Kidney (tissue), 14 donors: ENCODE data around the gene MMP11. TPM values are rescaled to one million over a fixed set of nuclear protein-coding genes. Genes with fewer than 3 reads are reported as not detected.

Experiments used
- DNase-seq, 5 donors: peaks; one replicate each; pipeline ENCODE4 v3.0.0-alpha.2; 2013 to 2020
- FAIRE-seq: peaks from 2 replicates; lab custom pipeline; 2012; peaks lifted over from hg19 to GRCh38; lab: Jason Lieb, UNC
- H3K27ac ChIP-seq, 2 donors: one replicate each; pipeline ENCODE4 v1.7.0; 2013; ENCODE audit warnings: low read depth in 2 of 2, low read length in 2 of 2, inconsistent platforms in 1 of 2
- H3K27me3 ChIP-seq: one replicate; pipeline ENCODE4 v1.7.1; 2013; ENCODE audit warnings: low read length, inconsistent platforms; ENCODE audit not compliant: control insufficient read depth, insufficient read depth
- H3K36me3 ChIP-seq, 3 donors: one replicate each; pipeline versions ENCODE4 v1.7.0 to v1.7.1; 2013; ENCODE audit warnings: low read length in 3 of 3, control low read depth in 1 of 3, inconsistent platforms in 1 of 3; ENCODE audit not compliant: insufficient read depth in 3 of 3, control insufficient read depth in 2 of 3
- H3K4me1 ChIP-seq, 3 donors: one replicate each; pipeline versions ENCODE4 v1.7.0 to v1.7.1; 2013; ENCODE audit warnings: low read length in 3 of 3, inconsistent platforms in 1 of 3, low read depth in 1 of 3; ENCODE audit not compliant: control insufficient read depth in 2 of 3, insufficient read depth in 2 of 3
- H3K4me3 ChIP-seq, 3 donors: one replicate each; pipeline versions ENCODE4 v1.7.0 to v1.8.1; 2013; ENCODE audit warnings: low read length in 3 of 3, control low read depth in 1 of 3, inconsistent platforms in 1 of 3
- H3K9ac ChIP-seq, 3 donors: one replicate each; pipeline versions ENCODE4 v1.7.0 to v1.7.1; 2013; ENCODE audit warnings: low read length in 3 of 3, control low read depth in 1 of 3, inconsistent platforms in 1 of 3
- H3K9me3 ChIP-seq, 3 donors: one replicate each; pipeline versions ENCODE4 v1.7.0 to v1.7.1; 2013; ENCODE audit warnings: low read length in 3 of 3, control low read depth in 1 of 3, inconsistent platforms in 1 of 3; ENCODE audit not compliant: control insufficient read depth in 2 of 3, insufficient read depth in 1 of 3
- CTCF ChIP-seq: IDR thresholded peaks from 3 replicates; pipeline ENCODE4 v1.5.1; 2012; ENCODE audit warnings: mild to moderate bottlenecking, moderate library complexity, borderline replicate concordance; ENCODE audit not compliant: insufficient read depth; ENCODE audit errors: extremely low read depth
- intact Hi-C: fragments of 100-400 bp; cut with DNase I; formaldehyde crosslinking; loops from one replicate; pipeline ENCODE4 v1.11.1; 2022
- polyA plus RNA-seq: library from polyadenylated mRNA; stranded (reverse); fragments of 350-450 nt; fragmentation: Illumina TruSeq; extraction: RNeasy Lipid Tissue Mini Kit (QIAGEN cat#74804); gene quantifications from one replicate; pipeline ENCODE4 v1.2.3, GENCODE V29; 2014; ENCODE audit warnings: low read depth, low replicate concordance; ENCODE audit not compliant: insufficient read depth
- total RNA-seq: library from RNA; stranded (reverse); fragmentation: NEBNext Ultra II Directional; extraction: Animal tissue kit (Norgen Biotek cat#: 25700); gene quantifications from one replicate; pipeline ENCODE4 v1.2.1, GENCODE V29; 2021
- donor health status: control.
- donor health status: control.
- donor health status: control.
- donor health status: control.
- donor health status: control.
- donor health status: DM: yes; HTN: yes; CAD: no.
- donor health status: Normal renal cell carcinoma (clear cell type).

The MMP11 gene
- total and polyA plus RNA-seq, 2 donors from 2014 or later: 2.7 to 4.4 TPM

GRCh38 chr22:23774922-23775436 lies 2.3 kb downstream of the MMP11 start:
- Histone ChIP-seq H3K36me3 (no peaks in the 10 kb centered on the region), H3K27me3 (no peaks in the 10 kb centered on the region), H3K4me1 (peaks cover 0 to 29% (median 17%) of the 10 kb centered on the region in 3 donors), H3K9me3 (no peaks in the 10 kb centered on the region), H3K4me3 (no peak overlapping the region), H3K9ac (no peak overlapping the region), H3K27ac (no peak overlapping the region)
- DNase-seq (peak in 1 of 5 donors; percentile 53), FAIRE-seq (no peak)
- TF ChIP-seq CTCF: no peak
- intact Hi-C loops: loop anchor here (10.0 kb wide), 1 partner anchor 70 kb away; no protein-coding TSS in a partner anchor

GRCh38 chr22:23775779-23776375 lies 3.2 kb downstream of the MMP11 start:
- TF ChIP-seq CTCF: no peak
- no peak for FAIRE-seq
- DNase-seq: no peak
- H3K36me3 ChIP-seq: no peaks in the 10 kb centered on the region
- no peak overlapping the region for H3K4me3 ChIP-seq
- H3K9ac ChIP-seq: no peak overlapping the region
- no peaks in the 10 kb centered on the region for H3K27me3 ChIP-seq
- no peaks in the 10 kb centered on the region for H3K9me3 ChIP-seq
- intact Hi-C loops: loop anchor here (10.0 kb wide), 1 partner anchor 69 kb away; no protein-coding TSS in a partner anchor
- no peak overlapping the region for H3K27ac ChIP-seq
- peaks cover 0 to 29% (median 17%) of the 10 kb centered on the region in 3 donors for H3K4me1 ChIP-seq

GRCh38 chr22:23777776-23778576 lies 5.3 kb downstream of the MMP11 start:
- Histone ChIP-seq H3K27ac (no peak overlapping the region), H3K4me1 (peaks cover 0 to 28% (median 22%) of the 10 kb centered on the region in 3 donors), H3K27me3 (no peaks in the 10 kb centered on the region), H3K9ac (no peak overlapping the region), H3K36me3 (no peaks in the 10 kb centered on the region), H3K9me3 (no peaks in the 10 kb centered on the region), H3K4me3 (no peak overlapping the region)
- intact Hi-C loops: loop anchor here (10.0 kb wide), 1 partner anchor 67 kb away; no protein-coding TSS in a partner anchor
- TF ChIP-seq CTCF: no peak
- DNase-seq (no peak), FAIRE-seq (no peak)
